OCI-LY1 (cell line): ENCODE results near the gene APPBP2.

Source experiments
- H2AFZ ChIP-seq: fragments of 200-600 bp; sonication (generic), shearing (Covaris generic); 2 replicates; pipeline ENCODE4 v1.6.0; 2014; ENCODE audit warnings: antibody characterized with exemption, mild to moderate bottlenecking, low read length
- H3F3A ChIP-seq: fragments of 200-600 bp; sonication (generic), shearing (Covaris generic); 2 replicates; pipeline ENCODE4 v1.6.0; 2014; ENCODE audit warnings: mild to moderate bottlenecking, antibody characterized with exemption, low read length, moderate library complexity; ENCODE audit not compliant: insufficient read depth
- H3K27ac ChIP-seq: fragments of 200-600 bp; sonication (generic); 2 replicates; pipeline ENCODE4 v1.5.1; 2014; ENCODE audit warnings: low read length, mixed run types, mild to moderate bottlenecking, low read depth; ENCODE audit not compliant: poor library complexity, severe bottlenecking
- H3K27me3 ChIP-seq: fragments of 200-600 bp; sonication (generic); 2 replicates; pipeline ENCODE4 v1.6.0; 2014; ENCODE audit warnings: antibody characterized with exemption, mild to moderate bottlenecking, low read length, moderate library complexity; ENCODE audit not compliant: insufficient read depth
- H3K36me3 ChIP-seq: fragments of 200-600 bp; sonication (generic); 2 replicates; pipeline ENCODE4 v1.6.1; 2014; ENCODE audit warnings: mild to moderate bottlenecking, antibody characterized with exemption, low read length, moderate library complexity, mixed read lengths; ENCODE audit not compliant: insufficient read depth
- H3K4me1 ChIP-seq: fragments of 200-600 bp; sonication (generic); 2 replicates; pipeline ENCODE4 v1.5.1; 2014; ENCODE audit warnings: mild to moderate bottlenecking, low read length, moderate library complexity; ENCODE audit not compliant: insufficient read depth, severe bottlenecking
- H3K4me2 ChIP-seq: fragments of 200-600 bp; sonication (generic), shearing (Covaris generic); 2 replicates; pipeline ENCODE4 v1.6.1; 2014; ENCODE audit warnings: low read length
- H3K4me3 ChIP-seq: fragments of 200-600 bp; sonication (generic); 2 replicates; pipeline ENCODE4 v1.5.1; 2014; ENCODE audit warnings: low read length, low read depth, mild to moderate bottlenecking, mixed read lengths; ENCODE audit not compliant: poor library complexity, severe bottlenecking
- H3K79me2 ChIP-seq: fragments of 200-600 bp; shearing (Covaris generic); 2 replicates; pipeline ENCODE4 v1.6.1; 2016; ENCODE audit warnings: mixed run types, low read length, mixed read lengths; ENCODE audit not compliant: insufficient read depth
- H3K9ac ChIP-seq: fragments of 200-600 bp; sonication (generic), shearing (Covaris generic); 2 replicates; pipeline ENCODE4 v1.6.1; 2014; ENCODE audit warnings: mild to moderate bottlenecking, low read length, mixed read lengths
- H3K9me2 ChIP-seq: fragments of 200-600 bp; sonication (generic), shearing (Covaris generic); 2 replicates; pipeline ENCODE4 v1.6.1; 2014; ENCODE audit warnings: low read depth, mild to moderate bottlenecking, low read length, mixed read lengths
- H3K9me3 ChIP-seq: fragments of 200-600 bp; shearing (Covaris generic); 2 replicates; pipeline ENCODE4 v1.6.1; 2014; ENCODE audit warnings: low read length, mixed read lengths
- H4K20me1 ChIP-seq: fragments of 200-600 bp; sonication (generic), shearing (Covaris generic); 2 replicates; pipeline ENCODE4 v1.6.0; 2016; ENCODE audit warnings: mild to moderate bottlenecking, low read length; ENCODE audit not compliant: insufficient read depth
- CTCF ChIP-seq: fragments of 200-600 bp; sonication (generic), shearing (Covaris generic); IDR thresholded peaks from 2 replicates; pipeline ENCODE4 v1.5.1; 2017; ENCODE audit warnings: mild to moderate bottlenecking, antibody characterized with exemption, low read length, moderate library complexity, mixed read lengths
- EZH2 ChIP-seq: fragments of 200-600 bp; sonication (generic), shearing (Covaris generic); IDR thresholded peaks from 2 replicates; pipeline ENCODE4 v1.8.0; 2017; ENCODE audit warnings: borderline replicate concordance, mixed run types, mild to moderate bottlenecking, antibody characterized with exemption, low read length, moderate library complexity, mixed read lengths

The APPBP2 gene

GRCh38 chr17:60525685-60526514, at the start of gene APPBP2:
TSS of gene APPBP2 (minus strand) at chr17:60526242. CDS start at chr17:60525931, 311 bp downstream.
- no peaks in the 10 kb centered on the region for H3K9me2 ChIP-seq
- no peaks in the 10 kb centered on the region for H3F3A ChIP-seq
- peak within 1 kb of the TSS; percentile 58 for H3K27ac ChIP-seq
- peak within 1 kb of the TSS; percentile 99 for H3K9ac ChIP-seq
- peak within 1 kb of the TSS; percentile 66 for H2AFZ ChIP-seq
- H4K20me1 ChIP-seq, result no peaks in the 10 kb centered on the region
- peaks cover 48% of the 10 kb centered on the region for H3K79me2 ChIP-seq
- H3K9me3 ChIP-seq, result no peaks in the 10 kb centered on the region
- peaks cover 24% of the 10 kb centered on the region for H3K4me1 ChIP-seq
- peak within 1 kb of the TSS; percentile 99 for H3K4me3 ChIP-seq
- H3K36me3 ChIP-seq, result peaks cover 10% of the 10 kb centered on the region
- no peaks in the 10 kb centered on the region for H3K27me3 ChIP-seq
- no peak for TF ChIP-seq CTCF
- TF ChIP-seq EZH2, result no peak
- H3K4me2 ChIP-seq, result peak within 1 kb of the TSS; percentile 99

- H3F3A ChIP-seq, result no peaks in the 10 kb centered on the region
- no peak for TF ChIP-seq EZH2
- no peak for TF ChIP-seq CTCF
- H3K9ac ChIP-seq, result no peak overlapping the region
- H3K4me1 ChIP-seq, result no peaks in the 10 kb centered on the region
- H3K4me3 ChIP-seq, result no peak overlapping the region
- H3K4me2 ChIP-seq, result no peak overlapping the region
- no peaks in the 10 kb centered on the region for H3K9me2 ChIP-seq
- H3K27me3 ChIP-seq, result no peaks in the 10 kb centered on the region
- no peak overlapping the region for H3K27ac ChIP-seq
- no peaks in the 10 kb centered on the region for H3K36me3 ChIP-seq
- H2AFZ ChIP-seq, result no peak overlapping the region
- H4K20me1 ChIP-seq, result no peaks in the 10 kb centered on the region
- H3K79me2 ChIP-seq, result no peaks in the 10 kb centered on the region
- H3K9me3 ChIP-seq, result peaks cover 7% of the 10 kb centered on the region; the same call in 1 of the 2 replicates
Observed at GRCh38 chr17:60573236-60574051, 47.4 kb upstream of the APPBP2 start.

GRCh38 chr17:60565233-60565632, 39.2 kb upstream of the APPBP2 start:
- Histone ChIP-seq H3F3A (no peaks in the 10 kb centered on the region), H3K27ac (no peak overlapping the region), H3K9me2 (no peaks in the 10 kb centered on the region), H3K4me1 (no peaks in the 10 kb centered on the region), H3K79me2 (no peaks in the 10 kb centered on the region), H3K4me3 (no peak overlapping the region), H3K4me2 (no peak overlapping the region), H3K36me3 (no peaks in the 10 kb centered on the region), H3K27me3 (no peaks in the 10 kb centered on the region), H4K20me1 (no peaks in the 10 kb centered on the region), H3K9me3 (no peaks in the 10 kb centered on the region), H3K9ac (no peak overlapping the region), H2AFZ (no peak overlapping the region)
- TF ChIP-seq EZH2 (no peak), CTCF (no peak)
